GM23338 (cell line): ENCODE results near the gene ESR1. TPM values are rescaled to one million over a fixed set of nuclear protein-coding genes. Genes with fewer than 3 reads are reported as not detected.

Experiments
- ATAC-seq: fragments of 200-7000 bp; cut with Tn5 transposase; 3 replicates; pipeline ENCODE4 v1.9.1; 2020
- DNase-seq: peaks from one replicate; pipeline ENCODE4 v3.0.0-alpha.2; 2015; ENCODE audit warnings: low spot score
- H2AFZ ChIP-seq: fragments of 200-600 bp; sonication (generic); 2 replicates; pipeline ENCODE4 v1.8.0; 2016; ENCODE audit warnings: antibody characterized with exemption, mild to moderate bottlenecking, moderate library complexity
- H3F3A ChIP-seq: fragments of 200-600 bp; sonication (generic); replicated peaks from 2 replicates; pipeline ENCODE4 v1.8.0; 2017; ENCODE audit warnings: antibody characterized with exemption, mixed run types, low read depth
- H3K27ac ChIP-seq: fragments of 200-600 bp; sonication (generic); 2 replicates; pipeline ENCODE4 v1.6.1; 2016; ENCODE audit warnings: low read depth
- H3K27me3 ChIP-seq: fragments of 200-600 bp; sonication (generic); 2 replicates; pipeline ENCODE4 v1.8.0; 2016; ENCODE audit warnings: mild to moderate bottlenecking, mixed run types, moderate library complexity; ENCODE audit not compliant: insufficient read depth
- H3K36me3 ChIP-seq: fragments of 200-600 bp; sonication (generic); 2 replicates; pipeline ENCODE4 v1.8.0; 2016; ENCODE audit warnings: mild to moderate bottlenecking; ENCODE audit not compliant: insufficient read depth
- H3K4me1 ChIP-seq: fragments of 200-600 bp; sonication (generic); 2 replicates; pipeline ENCODE4 v1.8.0; 2016; ENCODE audit warnings: mild to moderate bottlenecking, moderate library complexity; ENCODE audit not compliant: insufficient read depth
- H3K4me2 ChIP-seq: fragments of 200-600 bp; sonication (generic); 2 replicates; pipeline ENCODE4 v1.7.1; 2017; ENCODE audit warnings: mixed run types
- H3K4me3 ChIP-seq: fragments of 200-600 bp; sonication (generic); 2 replicates; pipeline ENCODE4 v1.6.1; 2016; ENCODE audit warnings: mixed run types
- H3K79me2 ChIP-seq: fragments of 200-600 bp; sonication (generic); replicated peaks from 2 replicates; pipeline ENCODE4 v1.8.0; 2017; ENCODE audit warnings: mild to moderate bottlenecking; ENCODE audit not compliant: insufficient read depth
- H3K9me2 ChIP-seq: fragments of 200-600 bp; sonication (generic); 2 replicates; pipeline ENCODE4 v1.8.0; 2017; ENCODE audit not compliant: insufficient read depth
- H4K20me1 ChIP-seq: fragments of 200-600 bp; sonication (generic); replicated peaks from 2 replicates; pipeline ENCODE4 v1.8.0; 2017; ENCODE audit warnings: mild to moderate bottlenecking; ENCODE audit not compliant: insufficient read depth
- H3K27ac Mint-ChIP-seq: 2 replicates; pipeline ENCODE4 v1.8.0; 2020; ENCODE audit warnings: inconsistent platforms, mild to moderate bottlenecking, moderate library complexity, mixed read lengths
- H3K27me3 Mint-ChIP-seq: 3 replicates; pipeline ENCODE4 v1.8.0; 2022; ENCODE audit warnings: low read depth, mild to moderate bottlenecking, moderate library complexity, mixed read lengths, inconsistent platforms; ENCODE audit not compliant: insufficient read depth, poor library complexity
- H3K36me3 Mint-ChIP-seq: 3 replicates; pipeline ENCODE4 v1.8.0; 2021; ENCODE audit warnings: low read depth, mild to moderate bottlenecking, inconsistent platforms, moderate library complexity, mixed read lengths
- H3K4me1 Mint-ChIP-seq: 3 replicates; pipeline ENCODE4 v1.8.0; 2020; ENCODE audit warnings: mild to moderate bottlenecking, inconsistent platforms, mixed read lengths
- H3K4me3 Mint-ChIP-seq: 3 replicates; pipeline ENCODE4 v1.8.0; 2021; ENCODE audit warnings: moderate library complexity, mild to moderate bottlenecking, inconsistent platforms, mixed read lengths
- H3K9me3 Mint-ChIP-seq: 3 replicates; pipeline ENCODE4 v1.8.0; 2020; ENCODE audit warnings: moderate library complexity, mild to moderate bottlenecking, inconsistent platforms, mixed read lengths
- EZH2 ChIP-seq: fragments of 200-600 bp; sonication (generic); IDR thresholded peaks from one replicate; pipeline ENCODE4 v1.8.0; 2017; ENCODE audit warnings: antibody characterized with exemption, mild to moderate bottlenecking, low read depth; ENCODE audit not compliant: unreplicated experiment
- JUNB ChIP-seq: IDR thresholded peaks from one replicate; pipeline ENCODE4 v1.6.1; 2016; ENCODE audit warnings: antibody characterized with exemption; ENCODE audit not compliant: unreplicated experiment
- POLR2AphosphoS5 ChIP-seq: IDR thresholded peaks from 2 replicates; pipeline ENCODE4 v1.6.1; 2016; ENCODE audit warnings: antibody characterized with exemption, low read depth
- REST ChIP-seq: IDR thresholded peaks from one replicate; pipeline ENCODE4 v1.6.1; 2018; ENCODE audit warnings: antibody characterized with exemption; ENCODE audit not compliant: unreplicated experiment
- polyA plus RNA-seq: library from polyadenylated mRNA; unstranded; fragments of >200 nt; fragmentation: Nextera tagmentation; extraction: Ambion mirVana; gene quantifications from 2 replicates; pipeline ENCODE4 v1.2.1, GENCODE V29; 2016
- total RNA-seq: library from RNA; depleted of rRNA; stranded (reverse); fragments of >200 nt; shearing (Covaris generic); gene quantifications from 2 replicates; pipeline ENCODE4 v1.2.3, GENCODE V29; 2014
- TF ChIP-seq, protein P1 (sequence below): fragments of 250-450 bp; sonication (Bioruptor Pico); IDR thresholded peaks from 2 replicates; pipeline ENCODE4 v1.5.0; 2020; ENCODE audit warnings: mild to moderate bottlenecking, moderate library complexity
- TF ChIP-seq, protein P2 (sequence below): IDR thresholded peaks from 2 replicates; pipeline ENCODE4 v1.6.1; 2016; ENCODE audit warnings: antibody characterized with exemption

ESR1 gene
- total and polyA plus RNA-seq, 2 experiments from 2014 or later, result 0.94 TPM; not detected in 1

- TF ChIP-seq, protein P1, sequence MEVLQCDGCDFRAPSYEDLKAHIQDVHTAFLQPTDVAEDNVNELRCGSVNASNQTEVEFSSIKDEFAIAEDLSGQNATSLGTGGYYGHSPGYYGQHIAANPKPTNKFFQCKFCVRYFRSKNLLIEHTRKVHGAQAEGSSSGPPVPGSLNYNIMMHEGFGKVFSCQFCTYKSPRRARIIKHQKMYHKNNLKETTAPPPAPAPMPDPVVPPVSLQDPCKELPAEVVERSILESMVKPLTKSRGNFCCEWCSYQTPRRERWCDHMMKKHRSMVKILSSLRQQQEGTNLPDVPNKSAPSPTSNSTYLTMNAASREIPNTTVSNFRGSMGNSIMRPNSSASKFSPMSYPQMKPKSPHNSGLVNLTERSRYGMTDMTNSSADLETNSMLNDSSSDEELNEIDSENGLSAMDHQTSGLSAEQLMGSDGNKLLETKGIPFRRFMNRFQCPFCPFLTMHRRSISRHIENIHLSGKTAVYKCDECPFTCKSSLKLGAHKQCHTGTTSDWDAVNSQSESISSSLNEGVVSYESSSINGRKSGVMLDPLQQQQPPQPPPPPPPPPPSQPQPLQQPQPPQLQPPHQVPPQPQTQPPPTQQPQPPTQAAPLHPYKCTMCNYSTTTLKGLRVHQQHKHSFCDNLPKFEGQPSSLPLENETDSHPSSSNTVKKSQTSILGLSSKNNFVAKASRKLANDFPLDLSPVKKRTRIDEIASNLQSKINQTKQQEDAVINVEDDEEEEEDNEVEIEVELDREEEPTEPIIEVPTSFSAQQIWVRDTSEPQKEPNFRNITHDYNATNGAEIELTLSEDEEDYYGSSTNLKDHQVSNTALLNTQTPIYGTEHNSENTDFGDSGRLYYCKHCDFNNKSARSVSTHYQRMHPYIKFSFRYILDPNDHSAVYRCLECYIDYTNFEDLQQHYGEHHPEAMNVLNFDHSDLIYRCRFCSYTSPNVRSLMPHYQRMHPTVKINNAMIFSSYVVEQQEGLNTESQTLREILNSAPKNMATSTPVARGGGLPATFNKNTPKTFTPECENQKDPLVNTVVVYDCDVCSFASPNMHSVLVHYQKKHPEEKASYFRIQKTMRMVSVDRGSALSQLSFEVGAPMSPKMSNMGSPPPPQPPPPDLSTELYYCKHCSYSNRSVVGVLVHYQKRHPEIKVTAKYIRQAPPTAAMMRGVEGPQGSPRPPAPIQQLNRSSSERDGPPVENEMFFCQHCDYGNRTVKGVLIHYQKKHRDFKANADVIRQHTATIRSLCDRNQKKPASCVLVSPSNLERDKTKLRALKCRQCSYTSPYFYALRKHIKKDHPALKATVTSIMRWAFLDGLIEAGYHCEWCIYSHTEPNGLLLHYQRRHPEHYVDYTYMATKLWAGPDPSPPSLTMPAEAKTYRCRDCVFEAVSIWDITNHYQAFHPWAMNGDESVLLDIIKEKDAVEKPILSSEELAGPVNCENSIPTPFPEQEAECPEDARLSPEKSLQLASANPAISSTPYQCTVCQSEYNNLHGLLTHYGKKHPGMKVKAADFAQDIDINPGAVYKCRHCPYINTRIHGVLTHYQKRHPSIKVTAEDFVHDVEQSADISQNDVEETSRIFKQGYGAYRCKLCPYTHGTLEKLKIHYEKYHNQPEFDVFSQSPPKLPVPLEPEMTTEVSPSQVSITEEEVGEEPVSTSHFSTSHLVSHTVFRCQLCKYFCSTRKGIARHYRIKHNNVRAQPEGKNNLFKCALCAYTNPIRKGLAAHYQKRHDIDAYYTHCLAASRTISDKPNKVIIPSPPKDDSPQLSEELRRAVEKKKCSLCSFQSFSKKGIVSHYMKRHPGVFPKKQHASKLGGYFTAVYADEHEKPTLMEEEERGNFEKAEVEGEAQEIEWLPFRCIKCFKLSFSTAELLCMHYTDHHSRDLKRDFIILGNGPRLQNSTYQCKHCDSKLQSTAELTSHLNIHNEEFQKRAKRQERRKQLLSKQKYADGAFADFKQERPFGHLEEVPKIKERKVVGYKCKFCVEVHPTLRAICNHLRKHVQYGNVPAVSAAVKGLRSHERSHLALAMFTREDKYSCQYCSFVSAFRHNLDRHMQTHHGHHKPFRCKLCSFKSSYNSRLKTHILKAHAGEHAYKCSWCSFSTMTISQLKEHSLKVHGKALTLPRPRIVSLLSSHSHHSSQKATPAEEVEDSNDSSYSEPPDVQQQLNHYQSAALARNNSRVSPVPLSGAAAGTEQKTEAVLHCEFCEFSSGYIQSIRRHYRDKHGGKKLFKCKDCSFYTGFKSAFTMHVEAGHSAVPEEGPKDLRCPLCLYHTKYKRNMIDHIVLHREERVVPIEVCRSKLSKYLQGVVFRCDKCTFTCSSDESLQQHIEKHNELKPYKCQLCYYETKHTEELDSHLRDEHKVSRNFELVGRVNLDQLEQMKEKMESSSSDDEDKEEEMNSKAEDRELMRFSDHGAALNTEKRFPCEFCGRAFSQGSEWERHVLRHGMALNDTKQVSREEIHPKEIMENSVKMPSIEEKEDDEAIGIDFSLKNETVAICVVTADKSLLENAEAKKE (CRISPR knock-in tag), result no peak
- TF ChIP-seq, protein P2, sequence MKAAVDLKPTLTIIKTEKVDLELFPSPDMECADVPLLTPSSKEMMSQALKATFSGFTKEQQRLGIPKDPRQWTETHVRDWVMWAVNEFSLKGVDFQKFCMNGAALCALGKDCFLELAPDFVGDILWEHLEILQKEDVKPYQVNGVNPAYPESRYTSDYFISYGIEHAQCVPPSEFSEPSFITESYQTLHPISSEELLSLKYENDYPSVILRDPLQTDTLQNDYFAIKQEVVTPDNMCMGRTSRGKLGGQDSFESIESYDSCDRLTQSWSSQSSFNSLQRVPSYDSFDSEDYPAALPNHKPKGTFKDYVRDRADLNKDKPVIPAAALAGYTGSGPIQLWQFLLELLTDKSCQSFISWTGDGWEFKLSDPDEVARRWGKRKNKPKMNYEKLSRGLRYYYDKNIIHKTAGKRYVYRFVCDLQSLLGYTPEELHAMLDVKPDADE, result no peak
Measured at GRCh38 chr6:151948002-151948743, 140.7 kb downstream of the ESR1 start (continued).

GRCh38 chr6:151958332-151958731 lies 150.8 kb downstream of the ESR1 start:
- H3F3A ChIP-seq, result no peaks in the 10 kb centered on the region
- Mint-ChIP-seq H3K9me3 (no peaks in the 10 kb centered on the region; the same call in 2 of the 3 replicates), H3K4me1 (no peaks in the 10 kb centered on the region; the same call in 2 of the 3 replicates), H3K36me3 (no peaks in the 10 kb centered on the region), H3K27me3 (peaks cover 2% of the 10 kb centered on the region), H3K4me3 (no peak overlapping the region), H3K27ac (no peak overlapping the region)
- peaks cover 5% of the 10 kb centered on the region; the same call in 1 of the 2 replicates for H3K9me2 ChIP-seq
- no peaks in the 10 kb centered on the region for H3K27me3 ChIP-seq
- no peaks in the 10 kb centered on the region for H3K36me3 ChIP-seq
- H3K4me3 ChIP-seq, result no peak overlapping the region
- no peaks in the 10 kb centered on the region for H3K4me1 ChIP-seq
- no peak overlapping the region for H3K27ac ChIP-seq
- H3K4me2 ChIP-seq, result no peak overlapping the region
- H2AFZ ChIP-seq, result no peak overlapping the region
- no peaks in the 10 kb centered on the region for H3K79me2 ChIP-seq
- no peaks in the 10 kb centered on the region for H4K20me1 ChIP-seq
- ATAC-seq (no peak), DNase-seq (no peak)
- TF ChIP-seq POLR2AphosphoS5 (no peak), EZH2 (no peak), JUNB (no peak), REST (no peak)
- TF ChIP-seq, protein P2, result no peak
